ENCODE results near the gene SLC6A1. TPM values are rescaled to one million over a fixed set of nuclear protein-coding genes. Genes with fewer than 3 reads are reported as not detected.

The SLC6A1 gene
- polyA plus RNA-seq, 1 of the 3 experiments (the other 2 are of a cell fraction) = not detected

DNA sequence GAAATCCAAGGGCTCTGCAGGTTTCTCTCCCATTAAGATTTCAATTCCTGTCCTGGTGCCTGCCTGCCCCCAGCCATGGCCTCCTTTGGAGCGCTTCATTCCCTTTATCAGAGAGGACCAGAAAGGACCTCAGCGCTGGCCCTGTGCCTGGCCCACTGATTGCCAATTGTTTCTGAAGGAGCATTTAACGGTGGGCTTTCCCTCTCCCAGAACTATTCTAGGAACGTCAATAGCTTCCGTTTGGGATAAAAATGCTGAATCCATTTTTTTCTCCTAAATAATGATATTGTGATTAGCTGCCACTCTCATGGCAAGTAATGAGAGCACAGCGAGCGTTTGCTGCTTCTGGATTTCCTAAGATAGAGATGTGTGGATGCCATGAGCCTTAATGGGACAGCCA is 12.2 kb upstream of the SLC6A1 start:
- ChIA-PET POLR2A (no interaction called here), CTCF (interaction anchor here (1.1 to 11.8 kb wide), 5 partner anchors 13 to 222 kb away, joined by 3 to 102 read pairs (median 32); partner anchors contain the start of gene SLC6A1)
- TF ChIP-seq MEF2A (IDR thresholded peaks at IDR 0.05; ENCODE audit: borderline replicate concordance, low read depth) (no peak), SMC3 (IDR thresholded peaks at IDR 0.05; ENCODE audit: low read depth, low read length) (no peak), TEAD4 (IDR thresholded peaks at IDR 0.05; ENCODE audit: borderline replicate concordance, insufficient read depth) (no peak), RXRA (IDR thresholded peaks at IDR 0.05; ENCODE audit: borderline replicate concordance, low read depth) (no peak), FOSL2 (IDR thresholded peaks at IDR 0.05; ENCODE audit: borderline replicate concordance, low read depth) (no peak), JUND (IDR thresholded peaks at IDR 0.05) (no peak), FOXJ3 (CRISPR knock-in tag; IDR thresholded peaks at IDR 0.05) (no peak), MXI1 (IDR thresholded peaks at IDR 0.05; ENCODE audit: low read depth, low read length) (no peak), EZH2phosphoT487 (IDR thresholded peaks at IDR 0.05; ENCODE audit: borderline replicate concordance, low read depth) (no peak), GATA2 (CRISPR knock-in tag; IDR thresholded peaks at IDR 0.05) (no peak), NRF1 (IDR thresholded peaks at IDR 0.05; ENCODE audit: low read depth, low read length) (no peak), NFIC (IDR thresholded peaks at IDR 0.05; ENCODE audit: borderline replicate concordance) (no peak), RFX5 (IDR thresholded peaks at IDR 0.05; ENCODE audit: low read length) (no peak), ELF1 (IDR thresholded peaks at IDR 0.05) (no peak), EP300 (IDR thresholded peaks at IDR 0.05; ENCODE audit: borderline replicate concordance in 1 of 2, low read depth in 1 of 2, low read length in 1 of 2) (no peak), YY1 (IDR thresholded peaks at IDR 0.05; ENCODE audit: low read depth) (no peak)
- TF ChIP-seq, protein P1, sequence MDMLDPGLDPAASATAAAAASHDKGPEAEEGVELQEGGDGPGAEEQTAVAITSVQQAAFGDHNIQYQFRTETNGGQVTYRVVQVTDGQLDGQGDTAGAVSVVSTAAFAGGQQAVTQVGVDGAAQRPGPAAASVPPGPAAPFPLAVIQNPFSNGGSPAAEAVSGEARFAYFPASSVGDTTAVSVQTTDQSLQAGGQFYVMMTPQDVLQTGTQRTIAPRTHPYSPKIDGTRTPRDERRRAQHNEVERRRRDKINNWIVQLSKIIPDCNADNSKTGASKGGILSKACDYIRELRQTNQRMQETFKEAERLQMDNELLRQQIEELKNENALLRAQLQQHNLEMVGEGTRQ (IDR thresholded peaks at IDR 0.05; ENCODE audit: borderline replicate concordance, low read depth, low read length) = no peak
- TF ChIP-seq, protein P2, sequence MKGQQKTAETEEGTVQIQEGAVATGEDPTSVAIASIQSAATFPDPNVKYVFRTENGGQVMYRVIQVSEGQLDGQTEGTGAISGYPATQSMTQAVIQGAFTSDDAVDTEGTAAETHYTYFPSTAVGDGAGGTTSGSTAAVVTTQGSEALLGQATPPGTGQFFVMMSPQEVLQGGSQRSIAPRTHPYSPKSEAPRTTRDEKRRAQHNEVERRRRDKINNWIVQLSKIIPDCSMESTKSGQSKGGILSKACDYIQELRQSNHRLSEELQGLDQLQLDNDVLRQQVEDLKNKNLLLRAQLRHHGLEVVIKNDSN (IDR thresholded peaks at IDR 0.05; ENCODE audit: borderline replicate concordance, low read depth) = no peak
- H3K4me1 ChIP-seq (ENCODE audit: control insufficient read depth in 1 of 2, insufficient read depth in 2 of 2, low read depth in 1 of 2, low read length in 1 of 2) = no peaks in the 10 kb centered on the region
- H3K79me2 ChIP-seq (ENCODE audit: insufficient read depth) = no peaks in the 10 kb centered on the region
- H3K9ac ChIP-seq = no peak overlapping the region
- H3K36me3 ChIP-seq (replicated peaks in 1 of 2; ENCODE audit: control insufficient read depth in 1 of 2, insufficient read depth in 2 of 2, low read length in 1 of 2) = no peaks in the 10 kb centered on the region
- H3K9me2 ChIP-seq = no peaks in the 10 kb centered on the region
- no peaks in the 10 kb centered on the region for H4K20me1 ChIP-seq (ENCODE audit: insufficient read depth)
- no peaks in the 10 kb centered on the region for H3K9me3 ChIP-seq
- H2AFZ ChIP-seq (ENCODE audit: low read depth) = no peak overlapping the region
- H3K27ac ChIP-seq (ENCODE audit: low read depth in 2 of 2, low read length in 1 of 2) = no peak overlapping the region
- no peak for DNase-seq
- WGBS (ENCODE audit: low lambda C conversion rate) = 53% methylated on average over 7 of the region's 7 CpGs
- H3K27me3 ChIP-seq (ENCODE audit: insufficient read depth) = no peaks in the 10 kb centered on the region
- H3K4me3 ChIP-seq (ENCODE audit: low read depth in 2 of 2, low read length in 1 of 2) = no peak overlapping the region
- no peak overlapping the region for H3K4me2 ChIP-seq
- H3F3A ChIP-seq (replicated peaks; ENCODE audit: insufficient read depth) = no peaks in the 10 kb centered on the region

DNA sequence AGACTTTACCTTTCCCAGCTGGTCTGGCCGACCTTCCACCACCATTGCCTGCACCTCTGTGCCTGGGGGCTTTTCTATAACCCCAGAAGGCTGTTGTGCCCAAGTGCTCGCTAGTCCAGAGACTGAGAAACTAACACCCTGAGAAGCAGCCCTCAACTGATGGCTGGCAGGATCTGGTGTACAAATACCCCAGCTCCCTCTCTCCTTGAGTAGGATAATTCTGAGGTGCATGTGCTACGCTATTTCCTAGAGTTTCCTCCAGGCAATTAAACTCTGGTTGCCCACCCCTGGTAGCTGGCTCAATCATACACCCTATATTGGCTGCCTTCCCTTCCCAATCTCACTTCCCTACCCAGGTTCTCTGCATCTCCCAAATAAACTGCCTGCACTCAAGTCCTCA is 11.5 kb upstream of the SLC6A1 start:
- WGBS (ENCODE audit: low lambda C conversion rate) = 7% methylated on average over 3 of the region's 3 CpGs
- Histone ChIP-seq H3K9me3 (no peaks in the 10 kb centered on the region), H3F3A (replicated peaks; ENCODE audit: insufficient read depth) (no peaks in the 10 kb centered on the region), H2AFZ (ENCODE audit: low read depth) (no peak overlapping the region), H3K36me3 (replicated peaks in 1 of 2; ENCODE audit: control insufficient read depth in 1 of 2, insufficient read depth in 2 of 2, low read length in 1 of 2) (no peaks in the 10 kb centered on the region), H3K9ac (no peak overlapping the region), H4K20me1 (ENCODE audit: insufficient read depth) (no peaks in the 10 kb centered on the region), H3K27me3 (ENCODE audit: insufficient read depth) (no peaks in the 10 kb centered on the region), H3K79me2 (ENCODE audit: insufficient read depth) (no peaks in the 10 kb centered on the region), H3K4me2 (no peak overlapping the region), H3K4me1 (ENCODE audit: control insufficient read depth in 1 of 2, insufficient read depth in 2 of 2, low read depth in 1 of 2, low read length in 1 of 2) (no peaks in the 10 kb centered on the region), H3K27ac (ENCODE audit: low read depth in 2 of 2, low read length in 1 of 2) (no peak overlapping the region), H3K9me2 (no peaks in the 10 kb centered on the region), H3K4me3 (ENCODE audit: low read depth in 2 of 2, low read length in 1 of 2) (no peak overlapping the region)
- POLR2A ChIA-PET = no interaction called here
- TF ChIP-seq, protein P3, sequence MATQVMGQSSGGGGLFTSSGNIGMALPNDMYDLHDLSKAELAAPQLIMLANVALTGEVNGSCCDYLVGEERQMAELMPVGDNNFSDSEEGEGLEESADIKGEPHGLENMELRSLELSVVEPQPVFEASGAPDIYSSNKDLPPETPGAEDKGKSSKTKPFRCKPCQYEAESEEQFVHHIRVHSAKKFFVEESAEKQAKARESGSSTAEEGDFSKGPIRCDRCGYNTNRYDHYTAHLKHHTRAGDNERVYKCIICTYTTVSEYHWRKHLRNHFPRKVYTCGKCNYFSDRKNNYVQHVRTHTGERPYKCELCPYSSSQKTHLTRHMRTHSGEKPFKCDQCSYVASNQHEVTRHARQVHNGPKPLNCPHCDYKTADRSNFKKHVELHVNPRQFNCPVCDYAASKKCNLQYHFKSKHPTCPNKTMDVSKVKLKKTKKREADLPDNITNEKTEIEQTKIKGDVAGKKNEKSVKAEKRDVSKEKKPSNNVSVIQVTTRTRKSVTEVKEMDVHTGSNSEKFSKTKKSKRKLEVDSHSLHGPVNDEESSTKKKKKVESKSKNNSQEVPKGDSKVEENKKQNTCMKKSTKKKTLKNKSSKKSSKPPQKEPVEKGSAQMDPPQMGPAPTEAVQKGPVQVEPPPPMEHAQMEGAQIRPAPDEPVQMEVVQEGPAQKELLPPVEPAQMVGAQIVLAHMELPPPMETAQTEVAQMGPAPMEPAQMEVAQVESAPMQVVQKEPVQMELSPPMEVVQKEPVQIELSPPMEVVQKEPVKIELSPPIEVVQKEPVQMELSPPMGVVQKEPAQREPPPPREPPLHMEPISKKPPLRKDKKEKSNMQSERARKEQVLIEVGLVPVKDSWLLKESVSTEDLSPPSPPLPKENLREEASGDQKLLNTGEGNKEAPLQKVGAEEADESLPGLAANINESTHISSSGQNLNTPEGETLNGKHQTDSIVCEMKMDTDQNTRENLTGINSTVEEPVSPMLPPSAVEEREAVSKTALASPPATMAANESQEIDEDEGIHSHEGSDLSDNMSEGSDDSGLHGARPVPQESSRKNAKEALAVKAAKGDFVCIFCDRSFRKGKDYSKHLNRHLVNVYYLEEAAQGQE (IDR thresholded peaks at IDR 0.05; ENCODE audit: low read depth, low read length) = no peak
- TF ChIP-seq, protein P4, sequence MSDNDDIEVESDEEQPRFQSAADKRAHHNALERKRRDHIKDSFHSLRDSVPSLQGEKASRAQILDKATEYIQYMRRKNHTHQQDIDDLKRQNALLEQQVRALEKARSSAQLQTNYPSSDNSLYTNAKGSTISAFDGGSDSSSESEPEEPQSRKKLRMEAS (IDR thresholded peaks at IDR 0.05; ENCODE audit: low read depth) = no peak
- TF ChIP-seq TCF12 (IDR thresholded peaks at IDR 0.05) = no peak
- TF ChIP-seq JUND (IDR thresholded peaks at IDR 0.05) = no peak
- no peak for TF ChIP-seq MXI1 (IDR thresholded peaks at IDR 0.05; ENCODE audit: low read depth, low read length)
- TF ChIP-seq NFIC (IDR thresholded peaks at IDR 0.05; ENCODE audit: borderline replicate concordance) = no peak
- CTCF ChIA-PET = interaction anchor here (1.1 to 11.8 kb wide), 7 partner anchors 12 to 223 kb away, joined by 3 to 102 read pairs (median 32); partner anchors contain the start of gene SLC6A1
- DNase-seq = no peak
